ENCODE measurements around the gene HIPK2. TPM values are rescaled to one million over a fixed set of nuclear protein-coding genes. Genes with fewer than 3 reads are reported as not detected.
A peak's percentile ranks its signal among the peaks of the same experiment; 100 is the strongest.

HIPK2 gene
- total RNA-seq, 1 experiment from 2014 or later, result 8.3 TPM

DNA sequence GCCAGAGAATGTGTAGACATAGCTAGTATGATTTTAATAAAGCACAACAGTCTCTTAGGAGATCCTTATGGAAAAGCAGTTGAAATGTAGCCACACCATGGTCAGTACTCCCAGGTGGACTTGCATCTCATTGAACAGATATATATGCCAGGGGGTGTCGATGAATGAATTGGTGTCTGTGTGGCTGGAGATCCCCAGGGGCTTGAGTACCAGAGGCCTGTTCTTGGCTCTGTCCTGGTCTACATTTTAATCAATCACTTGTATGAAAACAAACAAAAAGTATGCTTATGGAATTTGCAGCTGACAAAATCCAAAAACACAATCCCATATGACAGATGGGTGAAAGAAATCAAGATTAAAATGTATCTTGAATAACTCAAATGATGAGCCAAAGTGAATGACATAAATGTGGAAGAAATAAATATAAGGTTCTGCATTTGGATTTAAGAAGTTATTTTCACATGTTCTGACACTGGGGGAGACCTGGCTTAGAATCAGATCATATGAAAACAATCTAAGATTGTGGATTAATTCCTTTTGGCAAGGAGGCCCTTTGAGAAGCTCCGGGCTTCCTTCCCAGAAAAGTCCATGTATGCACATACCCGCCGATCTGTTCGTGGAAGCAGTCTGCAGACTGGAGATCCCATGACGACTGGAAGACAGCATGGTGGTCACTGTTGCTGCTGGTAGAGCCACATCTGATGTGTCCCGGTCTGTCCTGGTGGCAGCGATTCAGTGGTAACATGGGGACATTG is 238.7 kb downstream of the HIPK2 start:
- DNase-seq (ENCODE audit: low read depth), result no peak

GRCh38 chr7:139536152-139536551 is 241.6 kb downstream of the HIPK2 start:
- no peak for DNase-seq (ENCODE audit: low read depth)

- DNase-seq (ENCODE audit: low read depth), result no peak
Measured at GRCh38 chr7:139534966-139535651, 242.7 kb downstream of the HIPK2 start.

DNA sequence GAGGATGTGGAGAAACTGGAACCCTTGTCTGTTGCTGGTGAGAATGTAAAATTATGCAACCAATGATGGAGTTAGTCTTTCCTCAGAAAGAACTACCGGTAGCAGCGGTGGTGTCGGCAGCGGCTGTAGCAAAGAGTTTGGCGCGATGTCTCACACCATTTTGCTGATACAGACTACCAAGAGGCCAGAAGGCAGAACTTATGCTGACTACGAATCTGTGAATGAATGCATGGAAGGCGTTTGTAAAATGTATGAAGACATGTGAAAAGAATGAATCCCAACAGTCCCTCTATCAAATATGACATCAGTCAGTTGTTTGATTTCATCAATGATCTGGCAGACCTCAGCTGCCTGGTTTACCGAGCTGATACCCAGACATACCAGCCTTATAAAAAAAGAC is 243.7 kb downstream of the HIPK2 start:
- DNase-seq (ENCODE audit: low read depth), result no peak

- no peak for DNase-seq (ENCODE audit: low read depth)
Measured at GRCh38 chr7:139532636-139533155, 245.1 kb downstream of the HIPK2 start.

- DNase-seq (ENCODE audit: low read depth), result no peak
Measured at GRCh38 chr7:139531094-139531493, 246.7 kb downstream of the HIPK2 start.

DNA sequence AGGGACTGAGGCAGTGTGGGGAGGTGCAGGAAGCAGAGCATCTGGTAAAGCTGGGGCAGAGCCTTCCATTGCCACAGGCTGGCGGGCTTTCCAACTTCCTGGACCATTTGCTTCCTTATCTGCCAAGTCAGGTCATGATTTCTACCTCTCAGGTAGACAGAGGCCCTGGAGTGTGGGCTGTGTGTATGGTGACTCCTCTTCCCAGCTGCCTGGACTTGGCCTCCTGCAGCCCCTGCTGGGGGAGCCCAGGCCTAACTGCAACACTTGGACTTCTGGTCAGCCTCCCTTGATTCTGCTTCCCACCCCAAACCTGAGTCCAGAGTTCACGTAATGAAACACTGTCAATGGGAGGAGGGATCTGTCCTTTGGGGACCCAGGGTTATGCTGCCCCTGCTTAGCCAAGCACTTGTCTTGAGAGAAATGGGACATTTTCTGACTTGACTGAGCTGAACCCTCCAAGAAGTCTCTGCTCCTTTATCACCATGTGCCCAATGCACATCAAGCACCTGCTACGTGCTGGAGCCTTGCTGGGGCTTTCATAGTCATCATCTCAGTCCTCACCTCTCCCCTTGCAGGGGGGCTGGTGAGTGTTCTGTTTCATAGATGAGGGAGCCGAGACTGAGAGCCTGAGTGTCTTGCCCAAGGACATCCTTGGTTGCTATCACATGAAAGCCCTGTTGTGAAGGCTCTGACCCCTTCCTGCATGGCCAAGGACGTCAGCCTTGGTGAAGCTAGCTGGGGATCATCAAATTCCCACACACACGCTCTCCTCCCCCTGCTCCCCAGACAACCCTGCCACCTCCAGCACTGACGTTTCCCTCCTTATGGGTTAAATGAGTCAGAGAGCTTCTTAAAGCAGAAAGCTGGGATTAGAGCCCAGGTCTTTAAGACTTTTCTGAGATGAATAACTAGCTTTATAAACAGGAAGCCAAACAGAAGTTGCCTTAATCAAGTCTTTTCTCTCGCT is 250.9 kb downstream of the HIPK2 start:
- peak; percentile 38 for DNase-seq (ENCODE audit: low read depth)

GRCh38 chr7:139525750-139526149 is 252.0 kb downstream of the HIPK2 start:
- no peak for DNase-seq (ENCODE audit: low read depth)

DNA sequence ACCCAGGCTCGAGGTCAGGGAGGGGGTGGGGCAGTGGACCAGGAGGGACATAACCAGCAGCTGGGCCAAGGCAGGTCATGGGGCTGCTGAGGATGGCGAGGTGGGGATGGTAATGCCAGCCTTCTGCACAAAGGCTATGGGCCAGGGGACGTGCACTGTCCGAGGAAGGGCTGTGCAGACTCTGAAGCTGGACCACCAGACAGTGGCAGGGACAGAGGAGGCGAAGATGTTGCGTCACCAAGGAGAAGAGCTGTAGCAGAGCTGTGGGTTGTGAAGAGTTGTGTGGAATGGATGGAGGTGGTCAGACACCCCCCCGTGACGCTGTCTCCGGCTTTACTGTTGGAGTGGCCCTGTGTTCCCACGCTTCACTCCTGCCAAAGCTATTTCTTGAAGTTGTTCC is 252.6 kb downstream of the HIPK2 start:
- no peak for DNase-seq (ENCODE audit: low read depth)

- no peak for DNase-seq (ENCODE audit: low read depth)
Measured at GRCh38 chr7:139523968-139524815, 253.6 kb downstream of the HIPK2 start.

DNA sequence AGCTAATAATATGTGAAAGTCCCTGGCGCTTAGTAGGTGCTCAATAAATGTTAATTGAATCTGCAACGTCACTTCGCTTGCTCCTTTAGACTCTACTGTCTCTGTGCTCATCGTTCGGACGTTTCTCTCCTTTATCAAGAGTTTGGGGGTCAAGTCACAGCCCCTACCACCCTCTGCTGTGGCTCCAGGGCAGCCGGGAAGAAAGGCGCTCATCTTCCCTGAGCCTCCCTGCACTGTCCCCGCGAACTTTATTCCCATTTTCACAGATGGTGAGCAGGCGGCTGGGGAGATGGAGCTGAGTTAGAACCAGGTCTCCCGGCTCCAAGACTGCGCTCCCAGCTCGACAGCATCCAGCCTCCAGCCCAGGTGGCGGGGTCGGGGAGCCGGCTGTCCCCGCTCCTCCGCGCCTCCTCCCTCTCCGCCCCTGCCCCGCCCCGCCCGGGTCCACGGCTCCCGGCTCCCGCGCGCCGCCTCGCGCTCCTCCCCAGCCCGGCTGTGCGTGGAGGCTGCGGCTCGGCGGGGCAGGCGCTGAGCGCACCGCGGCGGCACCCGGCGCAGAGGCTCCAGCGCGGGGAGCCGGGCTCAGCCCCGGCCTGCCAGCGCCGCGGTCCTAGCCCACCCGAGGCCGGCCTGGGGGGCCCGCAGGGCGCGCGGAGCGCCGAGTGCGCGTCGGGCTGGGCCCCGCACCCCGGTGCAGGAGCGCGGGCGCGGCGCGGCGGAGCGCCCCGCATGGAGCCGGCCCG is 254.4 kb downstream of the HIPK2 start, which contains the start of gene CLEC2L:
Gene CLEC2L (plus strand): TSS at position 487 of the 743 bp plus-strand sequence. CDS start 243 bp downstream, at position 730.
- no peak for DNase-seq (ENCODE audit: low read depth)

DNA sequence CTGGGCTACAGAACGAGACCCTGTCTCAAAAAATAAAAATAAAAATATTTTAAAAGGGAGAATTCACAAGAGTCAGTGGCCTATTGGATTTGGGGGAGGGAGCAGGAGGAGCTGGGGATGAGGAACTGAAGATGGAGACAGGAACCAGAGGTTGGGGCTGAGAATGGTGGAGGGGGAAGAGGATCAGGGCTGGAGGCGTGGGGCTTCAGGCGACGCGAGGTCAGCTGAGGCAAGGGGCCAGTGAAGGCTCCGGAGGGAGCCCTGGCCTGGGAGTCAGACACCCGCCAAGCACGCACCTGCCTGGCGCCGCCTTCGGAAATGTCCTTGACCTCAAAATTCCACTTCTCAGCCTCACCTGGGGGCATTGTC is 255.0 kb downstream of the HIPK2 start:
- no peak for DNase-seq (ENCODE audit: low read depth)

GRCh38 chr7:139521439-139521838 is 256.4 kb downstream of the HIPK2 start:
- DNase-seq (ENCODE audit: low read depth), result no peak

GRCh38 chr7:139515266-139515665 is 262.5 kb downstream of the HIPK2 start:
- DNase-seq (ENCODE audit: low read depth), result no peak

Other genes with a start within 250 kb of the HIPK2 start
- gene TBXAS1, start 51.3 kb upstream of the HIPK2 start, total RNA-seq (2014; rRNA removed; shearing (Covaris generic)), result 2.4 and 3.5 TPM in 2 replicates

Data from RPMI7951 (cell line).